Measurements from ENCODE around the gene EIF5B.

- no peak for TF ChIP-seq CTCF (conservative IDR thresholded peaks at IDR 0.05 in 1 of 2, IDR thresholded peaks at IDR 0.05 in 1 of 2; ENCODE audit: low read depth in 1 of 2, low read length in 2 of 2)
- TF ChIP-seq EZH2 (IDR thresholded peaks at IDR 0.05; ENCODE audit: low read length, missing control alignments), result no peak
Observed at GRCh38 chr2:99404797-99405669, 67.8 kb downstream of the EIF5B start.
